Fibroblast of the aortic adventitia (primary cell): ENCODE results near the gene ARPC5L. TPM values are rescaled to one million over a fixed set of nuclear protein-coding genes. Genes with fewer than 3 reads are reported as not detected.

Source experiments
- DNase-seq: peaks from one replicate; pipeline ENCODE4 v3.0.0-alpha.2; 2010; ENCODE audit warnings: low read depth
- H3K4me3 ChIP-seq: 2 replicates; pipeline ENCODE4 v1.5.1; 2011; ENCODE audit warnings: low read depth, mild to moderate bottlenecking, control low read depth, low read length, moderate library complexity
- CTCF ChIP-seq: IDR thresholded peaks from 2 replicates; pipeline ENCODE4 v1.5.1; 2011; ENCODE audit warnings: mild to moderate bottlenecking, low read length, control low read depth, inconsistent platforms; ENCODE audit not compliant: insufficient read depth
- total RNA-seq: library from RNA; depleted of rRNA; stranded (reverse); fragments of >200 nt; gene quantifications from 2 replicates; pipeline ENCODE4 v1.2.3, GENCODE V29; 2012; ENCODE audit warnings: low replicate concordance

Gene ARPC5L
- total RNA-seq, 1 donor, result 19.6 TPM

GRCh38 chr9:124881138-124881743 is 19.3 kb downstream of the ARPC5L start:
- no peak overlapping the region for H3K4me3 ChIP-seq
- DNase-seq, result no peak
- no peak for TF ChIP-seq CTCF

GRCh38 chr9:124882231-124882630 is 20.3 kb downstream of the ARPC5L start:
- H3K4me3 ChIP-seq, result no peak overlapping the region
- no peak for DNase-seq
- no peak for TF ChIP-seq CTCF

GRCh38 chr9:124884376-124884775 is 22.4 kb downstream of the ARPC5L start:
- no peak for DNase-seq
- no peak for TF ChIP-seq CTCF

GRCh38 chr9:124885551-124885950 is 23.6 kb downstream of the ARPC5L start:
- H3K4me3 ChIP-seq, result no peak overlapping the region
- no peak for TF ChIP-seq CTCF

More at GRCh38 chr9:124884376-124884775, 22.4 kb downstream of the ARPC5L start:
- no peak overlapping the region for H3K4me3 ChIP-seq

GRCh38 chr9:124886461-124886860 is 24.5 kb downstream of the ARPC5L start:
- DNase-seq, result no peak
- no peak overlapping the region for H3K4me3 ChIP-seq
- no peak for TF ChIP-seq CTCF

More at GRCh38 chr9:124885551-124885950, 23.6 kb downstream of the ARPC5L start:
- DNase-seq, result no peak

- TF ChIP-seq CTCF, result no peak
- DNase-seq, result no peak
- no peak overlapping the region for H3K4me3 ChIP-seq
These were observed 25.0 kb downstream of the ARPC5L start for GRCh38 chr9:124886866-124887492.
